ENCODE results near the gene BMPR1A.
"Not testable (repeated sequence)": the region's sequence is repeated elsewhere in the genome, so short reads cannot be mapped to it uniquely, and the experiment has no call there.

Gene BMPR1A

GRCh38 chr10:86837663-86838062 lies 81.2 kb downstream of the BMPR1A start:
- DNase-seq (ENCODE audit: low read depth in 1 of 2, low spot score in 1 of 2), result no peak

GRCh38 chr10:86840498-86840897 lies 84.1 kb downstream of the BMPR1A start:
- DNase-seq (ENCODE audit: low read depth in 1 of 2, low spot score in 1 of 2), result no peak

GRCh38 chr10:86846088-86846487 lies 89.7 kb downstream of the BMPR1A start:
- no peak for DNase-seq (ENCODE audit: low read depth in 1 of 2, low spot score in 1 of 2)

- DNase-seq (ENCODE audit: low read depth in 1 of 2, low spot score in 1 of 2), result no peak
These were observed 92.3 kb downstream of the BMPR1A start for GRCh38 chr10:86848747-86849146.

- DNase-seq (ENCODE audit: low read depth in 1 of 2, low spot score in 1 of 2), result no peak
These were observed 92.9 kb downstream of the BMPR1A start for GRCh38 chr10:86849181-86849894.

GRCh38 chr10:86850481-86850880 lies 94.1 kb downstream of the BMPR1A start:
- DNase-seq (ENCODE audit: low read depth in 1 of 2, low spot score in 1 of 2), result no peak

GRCh38 chr10:86851328-86852207 lies 95.1 kb downstream of the BMPR1A start:
- DNase-seq (ENCODE audit: low read depth in 1 of 2, low spot score in 1 of 2), result no peak

GRCh38 chr10:86853582-86853981 lies 97.2 kb downstream of the BMPR1A start:
- DNase-seq (ENCODE audit: low read depth in 1 of 2, low spot score in 1 of 2), result not testable (repeated sequence)

- no peak for DNase-seq (ENCODE audit: low read depth in 1 of 2, low spot score in 1 of 2)
These were observed 99.1 kb downstream of the BMPR1A start for GRCh38 chr10:86855513-86855912.

- no peak for DNase-seq (ENCODE audit: low read depth in 1 of 2, low spot score in 1 of 2)
These were observed 99.7 kb downstream of the BMPR1A start for GRCh38 chr10:86856156-86856555.

GRCh38 chr10:86857128-86857721 lies 100.8 kb downstream of the BMPR1A start:
- no peak for DNase-seq (ENCODE audit: low read depth in 1 of 2, low spot score in 1 of 2)

GRCh38 chr10:86858011-86858410 lies 101.6 kb downstream of the BMPR1A start:
- DNase-seq (ENCODE audit: low read depth in 1 of 2, low spot score in 1 of 2), result no peak

GRCh38 chr10:86861351-86861750 lies 104.9 kb downstream of the BMPR1A start:
- DNase-seq (ENCODE audit: low read depth in 1 of 2, low spot score in 1 of 2), result no peak

GRCh38 chr10:86862373-86862772 lies 106.0 kb downstream of the BMPR1A start:
- no peak for DNase-seq (ENCODE audit: low read depth in 1 of 2, low spot score in 1 of 2)

- DNase-seq (ENCODE audit: low read depth in 1 of 2, low spot score in 1 of 2), result no peak
These were observed 106.5 kb downstream of the BMPR1A start for GRCh38 chr10:86862786-86863483.

- DNase-seq (ENCODE audit: low read depth in 1 of 2, low spot score in 1 of 2), result no peak
These were observed 107.0 kb downstream of the BMPR1A start for GRCh38 chr10:86863484-86863842.

- not testable (repeated sequence) for DNase-seq (ENCODE audit: low read depth in 1 of 2, low spot score in 1 of 2)
These were observed 108.8 kb downstream of the BMPR1A start for GRCh38 chr10:86865011-86865811.

GRCh38 chr10:86867149-86867548 lies 110.7 kb downstream of the BMPR1A start:
- DNase-seq (ENCODE audit: low read depth in 1 of 2, low spot score in 1 of 2), result no peak

- DNase-seq (ENCODE audit: low read depth in 1 of 2, low spot score in 1 of 2), result no peak
These were observed 111.9 kb downstream of the BMPR1A start for GRCh38 chr10:86868353-86868752.

GRCh38 chr10:86870679-86871078 lies 114.3 kb downstream of the BMPR1A start:
- DNase-seq (ENCODE audit: low read depth in 1 of 2, low spot score in 1 of 2), result no peak

All from activated T-helper 1 cell treated with anti-CD3 and anti-CD28 coated beads, Interleukin-2, amount 50 U/mL, for 16 hours (primary cell).